ENCODE results near the gene KAZN.

DNA sequence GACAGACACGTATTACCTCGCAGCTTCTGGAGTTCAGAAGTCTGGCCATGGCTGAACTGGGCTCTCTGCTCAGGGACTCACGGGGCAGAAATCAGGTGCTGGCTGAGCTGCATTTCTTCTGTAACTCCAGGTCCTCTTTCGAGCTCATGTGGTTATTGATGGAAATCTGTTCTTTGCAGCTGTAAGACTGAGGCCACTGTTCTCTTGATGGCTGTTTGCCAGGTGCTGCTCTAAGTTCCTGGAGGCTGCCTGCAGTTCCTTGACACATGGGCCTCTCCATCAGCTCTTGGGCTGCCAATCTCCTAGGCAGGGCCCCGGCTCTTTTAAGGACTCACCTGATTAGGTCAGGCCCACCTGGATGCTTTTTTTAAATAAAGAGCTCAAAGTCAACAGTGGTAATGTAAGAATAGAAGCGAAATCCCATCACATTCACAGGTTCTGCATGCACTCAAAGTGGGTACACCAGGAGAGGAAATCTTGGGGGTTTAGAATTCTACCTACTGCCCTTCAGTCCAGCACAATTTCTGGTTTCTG is 139.1 kb downstream of the KAZN start:
- TF ChIP-seq, protein P1, sequence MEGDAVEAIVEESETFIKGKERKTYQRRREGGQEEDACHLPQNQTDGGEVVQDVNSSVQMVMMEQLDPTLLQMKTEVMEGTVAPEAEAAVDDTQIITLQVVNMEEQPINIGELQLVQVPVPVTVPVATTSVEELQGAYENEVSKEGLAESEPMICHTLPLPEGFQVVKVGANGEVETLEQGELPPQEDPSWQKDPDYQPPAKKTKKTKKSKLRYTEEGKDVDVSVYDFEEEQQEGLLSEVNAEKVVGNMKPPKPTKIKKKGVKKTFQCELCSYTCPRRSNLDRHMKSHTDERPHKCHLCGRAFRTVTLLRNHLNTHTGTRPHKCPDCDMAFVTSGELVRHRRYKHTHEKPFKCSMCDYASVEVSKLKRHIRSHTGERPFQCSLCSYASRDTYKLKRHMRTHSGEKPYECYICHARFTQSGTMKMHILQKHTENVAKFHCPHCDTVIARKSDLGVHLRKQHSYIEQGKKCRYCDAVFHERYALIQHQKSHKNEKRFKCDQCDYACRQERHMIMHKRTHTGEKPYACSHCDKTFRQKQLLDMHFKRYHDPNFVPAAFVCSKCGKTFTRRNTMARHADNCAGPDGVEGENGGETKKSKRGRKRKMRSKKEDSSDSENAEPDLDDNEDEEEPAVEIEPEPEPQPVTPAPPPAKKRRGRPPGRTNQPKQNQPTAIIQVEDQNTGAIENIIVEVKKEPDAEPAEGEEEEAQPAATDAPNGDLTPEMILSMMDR (IDR thresholded peaks at IDR 0.05; ENCODE audit: insufficient read depth, low read depth, low read length) = no peak
- no peak for TF ChIP-seq EZH2 (IDR thresholded peaks at IDR 0.05; ENCODE audit: insufficient read depth, low read length)
